HG03575 (cell line): ENCODE measurements around the gene AP5Z1.

Source experiments
- ATAC-seq: cut with Tn5 transposase; IDR thresholded peaks from one replicate; pipeline ENCODE4 v1.9.1; 2021; ENCODE audit not compliant: unreplicated experiment, insufficient number of reproducible peaks, low FRiP score; ENCODE audit errors: extremely low read depth

The AP5Z1 gene

GRCh38 chr7:4815121-4815520 is 39.7 kb downstream of the AP5Z1 start:
- no peak for ATAC-seq

GRCh38 chr7:4815609-4816418 is 40.4 kb downstream of the AP5Z1 start:
- no peak for ATAC-seq

DNA sequence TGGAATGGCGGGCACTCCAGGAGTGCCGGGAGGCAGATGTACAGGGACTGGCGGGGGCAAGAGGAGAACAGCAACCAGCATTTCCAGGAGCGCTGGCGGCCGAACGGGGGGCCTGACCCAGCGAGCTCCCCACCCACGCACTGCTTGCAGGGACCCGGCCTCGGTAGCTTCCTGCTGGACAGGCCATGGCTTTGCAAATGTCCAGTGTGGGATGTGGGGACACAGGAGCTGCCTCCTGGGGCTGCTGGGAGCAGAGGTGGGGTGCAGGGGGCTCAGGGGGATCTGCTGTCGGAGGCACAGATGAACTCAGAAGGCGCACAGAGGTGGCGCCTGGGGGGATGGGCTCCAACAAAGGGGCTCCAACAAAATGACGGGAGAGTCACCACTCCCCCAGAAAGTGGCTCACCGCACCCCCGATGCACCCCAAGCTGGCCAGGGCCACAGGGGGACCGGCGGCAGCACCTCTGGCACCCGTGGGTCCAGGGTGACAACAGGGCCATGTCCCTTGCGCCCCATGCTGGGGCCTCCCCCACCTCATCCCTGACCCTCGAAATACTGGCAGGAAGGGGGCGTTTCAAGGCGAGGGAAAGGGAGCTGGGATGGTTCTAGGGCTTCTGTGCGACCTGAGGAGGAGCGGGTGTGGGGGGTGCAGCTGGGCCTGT is 41.1 kb downstream of the AP5Z1 start:
- no peak for ATAC-seq

DNA sequence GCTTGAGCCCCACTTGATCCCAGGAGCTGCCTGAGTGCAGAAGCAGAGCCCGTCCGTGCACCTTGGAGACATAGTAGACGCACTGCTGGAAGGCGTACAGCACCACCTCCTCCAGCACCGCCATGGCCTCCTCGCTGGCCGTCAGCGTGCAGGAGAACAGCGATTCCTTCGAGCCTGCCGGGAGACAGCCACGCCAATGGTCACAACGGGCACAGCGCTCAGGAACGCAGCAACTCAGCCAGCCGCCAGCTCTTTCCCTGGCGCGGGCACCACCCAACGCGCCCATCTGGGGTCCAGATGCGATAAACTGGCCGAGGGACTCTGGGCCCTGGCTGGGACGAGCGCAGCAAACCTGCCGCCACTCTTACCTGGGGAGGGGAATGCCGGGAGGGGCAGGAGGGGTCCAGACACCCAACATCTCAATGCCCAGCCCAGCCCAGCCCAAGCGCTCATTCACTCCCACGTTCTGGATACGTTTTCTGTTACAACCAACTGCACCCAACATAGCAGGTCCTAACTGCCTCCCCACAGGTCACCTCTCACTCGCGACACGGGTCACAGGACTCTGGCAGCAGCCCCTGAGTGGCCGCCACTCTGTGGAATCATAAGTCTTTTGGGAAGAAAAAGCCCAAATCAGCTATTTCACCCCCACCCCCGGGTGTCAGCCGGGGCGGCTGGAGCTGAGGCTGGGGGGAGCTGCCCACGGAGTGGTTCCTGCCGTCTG is 41.9 kb downstream of the AP5Z1 start:
- ATAC-seq, result no peak

GRCh38 chr7:4818000-4818794 is 42.8 kb downstream of the AP5Z1 start:
- ATAC-seq, result no peak

DNA sequence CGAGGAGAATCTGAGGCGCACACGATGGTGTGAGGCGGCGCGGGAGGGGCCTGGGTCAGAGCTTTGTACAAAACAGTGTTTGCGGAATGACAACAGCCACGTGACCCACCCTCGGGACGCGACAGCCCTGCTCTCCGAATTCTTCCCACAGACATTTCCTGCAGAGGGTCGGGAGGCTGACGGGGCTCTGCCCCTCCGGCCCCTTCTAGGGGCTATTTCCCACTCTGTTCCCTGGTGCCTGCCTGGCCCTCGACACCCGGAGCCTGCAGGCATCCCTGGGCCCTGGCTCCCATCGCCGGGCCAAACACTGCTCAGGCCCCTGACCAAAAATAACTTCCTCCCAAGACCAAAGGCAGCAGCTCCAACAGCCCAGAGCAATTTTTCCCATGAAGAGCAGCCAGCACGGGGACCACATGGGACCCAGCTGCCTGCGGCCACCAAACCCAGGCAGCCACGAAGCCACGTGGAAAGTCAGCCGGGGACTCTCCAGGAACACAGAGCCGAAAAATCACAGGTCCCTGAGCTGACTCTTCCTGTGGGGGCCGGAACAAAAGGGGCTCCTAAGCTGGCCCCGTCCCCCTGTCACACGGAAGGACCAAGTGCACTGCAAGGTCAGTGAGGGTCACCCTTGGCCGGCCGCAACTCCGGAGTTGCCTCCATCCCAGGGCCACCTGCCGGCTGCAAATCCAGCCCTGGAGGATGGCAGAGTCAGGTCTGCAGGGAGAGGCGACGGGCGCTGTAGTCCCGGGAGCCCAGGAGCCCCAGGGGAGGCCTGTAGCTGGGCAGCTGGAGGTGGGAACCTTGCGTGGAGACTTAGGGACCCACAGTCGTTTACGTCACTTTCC is 44.4 kb downstream of the AP5Z1 start:
- ATAC-seq, result no peak

DNA sequence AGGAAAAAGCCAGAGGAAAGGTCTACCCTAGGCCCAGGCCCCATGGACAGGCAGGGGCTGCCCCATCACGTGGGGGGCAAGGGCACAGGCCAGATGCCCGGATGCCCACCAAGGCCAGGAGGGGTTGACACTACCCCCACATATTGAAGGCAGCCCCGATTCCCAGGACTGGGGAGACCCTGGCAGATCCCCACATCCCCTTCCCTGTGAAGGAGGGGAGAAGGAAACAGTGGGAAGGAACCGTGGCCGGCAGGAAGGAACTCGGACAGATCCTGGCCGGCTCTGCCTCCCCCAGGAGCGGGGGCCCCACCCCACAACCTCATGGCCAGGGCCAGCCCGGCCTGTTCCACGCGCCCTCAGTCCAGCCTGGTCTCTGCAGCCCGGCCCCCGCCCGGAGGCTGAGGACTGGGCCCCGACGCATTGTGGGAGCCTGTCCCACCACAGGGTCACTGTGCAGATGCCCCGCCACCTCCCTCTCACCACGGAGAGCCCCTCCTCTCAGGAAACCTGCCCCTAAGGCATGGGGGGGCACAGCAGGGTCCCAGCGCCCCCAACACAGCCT is 45.1 kb downstream of the AP5Z1 start:
- ATAC-seq, result no peak

DNA sequence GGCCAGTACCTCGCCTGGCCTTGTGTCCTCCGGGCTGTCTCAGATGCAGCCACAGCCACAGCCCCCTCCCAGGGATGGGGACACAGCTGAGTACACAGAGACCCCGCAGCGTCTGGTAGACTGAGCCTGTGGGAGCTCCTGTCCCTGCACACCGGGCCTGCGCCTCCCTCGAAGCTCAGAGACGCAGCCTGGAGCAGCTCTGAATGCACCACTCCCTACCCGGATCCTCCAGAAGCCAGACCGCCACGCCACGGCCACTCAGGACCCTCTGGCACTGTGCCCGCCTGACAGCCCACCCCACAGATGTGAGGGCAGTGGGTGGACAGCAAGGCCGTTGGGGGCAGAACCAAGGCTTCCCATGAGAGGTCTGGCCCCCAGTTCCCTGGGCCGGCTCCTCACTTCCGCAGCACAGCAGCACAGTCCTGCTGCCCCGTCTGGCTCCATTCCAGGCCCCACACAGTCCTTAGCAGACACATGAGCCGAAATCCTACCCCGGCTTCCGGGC is 45.6 kb downstream of the AP5Z1 start:
- ATAC-seq, result no peak

GRCh38 chr7:4822677-4823076 is 47.3 kb downstream of the AP5Z1 start:
- no peak for ATAC-seq

GRCh38 chr7:4823441-4824119 is 48.2 kb downstream of the AP5Z1 start:
- no peak for ATAC-seq

GRCh38 chr7:4824120-4824775 is 48.8 kb downstream of the AP5Z1 start:
- no peak for ATAC-seq

DNA sequence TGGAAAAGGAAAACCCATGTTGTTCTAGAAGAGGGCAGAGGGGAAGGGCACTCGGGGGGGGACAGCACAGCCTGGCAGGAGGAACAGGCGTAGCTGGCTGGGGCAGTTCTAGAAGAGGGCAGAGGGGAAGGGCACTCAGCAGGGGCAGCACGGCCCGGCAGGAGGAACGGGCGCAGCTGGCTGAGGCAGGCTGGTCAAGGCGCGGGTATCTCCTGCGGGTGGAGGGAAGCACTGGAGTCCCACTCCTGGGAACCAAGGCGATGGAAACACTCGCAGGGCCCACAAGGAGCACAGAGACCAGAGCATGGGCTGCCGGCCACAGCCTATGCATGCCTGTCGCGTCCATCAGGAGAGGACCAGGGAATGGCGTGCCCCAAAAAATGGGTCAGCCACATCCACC is 49.7 kb downstream of the AP5Z1 start:
- ATAC-seq, result no peak

DNA sequence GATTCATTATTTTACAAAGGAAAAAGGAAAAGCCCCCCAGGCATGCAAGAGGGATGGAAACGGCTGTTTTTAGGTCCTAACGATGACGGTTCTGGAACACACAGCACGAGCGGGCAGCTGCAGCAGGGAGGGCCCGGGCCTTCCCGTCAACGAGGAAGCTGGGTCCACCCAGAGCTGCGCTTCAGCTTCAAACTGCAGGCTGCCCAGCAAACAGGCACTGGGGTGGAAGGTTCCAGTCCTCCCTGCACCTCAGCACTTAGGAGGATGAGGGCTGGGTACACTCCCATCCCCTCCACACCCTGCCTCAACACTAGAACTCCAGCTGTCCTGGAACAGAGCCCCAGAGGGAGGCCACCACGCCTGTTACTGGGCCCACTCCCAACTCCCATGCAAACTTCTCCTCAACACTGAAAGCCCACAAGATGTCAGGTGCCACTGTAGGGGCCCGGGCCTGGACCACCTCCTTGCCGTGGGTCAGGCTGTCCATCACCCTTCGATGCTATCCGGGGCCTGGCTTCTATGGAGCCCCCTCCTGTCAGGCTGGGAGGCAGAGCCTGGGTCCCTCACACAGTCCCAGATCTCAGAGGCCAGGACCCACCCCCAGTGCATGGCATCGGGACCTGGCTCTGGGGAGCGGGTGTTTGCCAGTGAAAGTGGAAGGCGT is 53.4 kb downstream of the AP5Z1 start:
- ATAC-seq, result no peak

DNA sequence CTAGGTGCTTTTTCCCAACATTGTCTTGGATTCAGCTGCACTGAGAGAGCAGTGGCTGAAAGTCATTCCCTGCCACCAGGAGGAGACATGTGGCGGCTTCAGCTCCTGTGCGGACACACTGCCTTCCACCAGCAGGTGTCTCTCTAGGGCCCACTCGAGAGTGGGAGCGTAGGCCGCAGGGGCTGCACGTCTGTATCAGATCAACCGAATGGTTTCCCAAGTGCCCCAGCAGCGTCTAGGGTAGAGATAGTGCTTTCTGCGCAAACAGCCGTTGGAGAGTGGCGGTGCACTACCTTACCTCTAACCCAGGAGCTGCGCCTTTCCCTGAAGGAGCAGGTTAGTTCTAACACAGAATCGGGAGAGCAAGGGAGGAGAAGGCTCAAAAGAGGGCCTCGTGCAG is 54.8 kb downstream of the AP5Z1 start:
- no peak for ATAC-seq

DNA sequence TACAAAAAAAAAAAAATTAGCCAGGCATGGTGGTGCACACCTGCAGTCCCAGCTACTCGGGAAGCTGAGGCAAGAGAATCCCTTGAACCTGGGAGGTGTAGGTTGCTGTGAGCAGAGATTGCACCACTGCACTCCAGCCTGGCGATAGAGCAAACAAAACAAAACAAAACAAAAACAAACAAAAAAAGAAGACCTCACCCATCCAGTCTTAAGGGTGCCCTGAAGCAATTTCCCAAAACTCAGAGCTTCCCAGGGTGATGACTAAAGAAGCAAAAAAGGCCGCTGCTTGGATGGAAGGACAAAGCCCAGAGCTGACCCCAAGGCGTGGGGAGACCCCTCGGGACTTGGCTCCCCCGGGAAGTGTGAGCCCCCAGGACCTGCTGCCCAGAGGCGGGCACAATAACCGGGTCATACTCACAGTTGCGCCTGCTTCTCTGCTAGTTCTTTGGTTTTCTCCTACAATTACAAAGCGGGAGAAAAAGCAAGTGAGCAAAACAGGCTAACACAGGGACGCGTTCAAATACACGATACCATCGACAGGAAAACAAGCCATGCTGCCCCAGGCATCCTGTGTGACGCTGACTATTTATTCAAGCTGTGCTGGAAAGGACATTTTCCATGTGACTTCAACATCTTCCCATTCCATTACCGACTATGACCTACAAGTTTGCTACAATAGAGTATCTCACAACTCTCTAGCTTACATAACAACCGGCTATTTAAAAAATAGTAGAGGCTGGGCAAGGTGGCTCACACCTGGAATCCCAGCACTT is 56.5 kb downstream of the AP5Z1 start:
- ATAC-seq, result no peak

- ATAC-seq, result no peak
These were observed 57.3 kb downstream of the AP5Z1 start for GRCh38 chr7:4832711-4833110.
